GM23338 (cell line): ENCODE measurements around the gene PNLIPRP2.

Source experiments
- CREB1 ChIP-seq: fragments of 250-450 bp; sonication (Bioruptor Pico); IDR thresholded peaks from 2 replicates; pipeline ENCODE4 v1.5.0; 2020; ENCODE audit warnings: low read depth, mild to moderate bottlenecking, moderate library complexity
- CTCF ChIP-seq, 2 experiments: fragments of 200-600 bp in 1 of 2; sonication (generic) in 1 of 2; conservative IDR thresholded peaks; 2 replicates each; pipeline versions ENCODE4 v1.5.1 to v1.6.1; 2016 to 2017; ENCODE audit warnings: antibody characterized with exemption in 2 of 2, low read depth in 2 of 2, mild to moderate bottlenecking in 2 of 2, moderate library complexity in 1 of 2
- ETS1 ChIP-seq: IDR thresholded peaks from 2 replicates; pipeline ENCODE4 v1.6.1; 2016; ENCODE audit warnings: antibody characterized with exemption
- EZH2 ChIP-seq: fragments of 200-600 bp; sonication (generic); IDR thresholded peaks from one replicate; pipeline ENCODE4 v1.8.0; 2017; ENCODE audit warnings: antibody characterized with exemption, mild to moderate bottlenecking, low read depth; ENCODE audit not compliant: unreplicated experiment
- EZH2phosphoT487 ChIP-seq: fragments of 200-600 bp; sonication (generic); IDR thresholded peaks from one replicate; pipeline ENCODE4 v1.8.1; 2018; ENCODE audit warnings: antibody characterized with exemption; ENCODE audit not compliant: unreplicated experiment
- JUNB ChIP-seq: IDR thresholded peaks from one replicate; pipeline ENCODE4 v1.6.1; 2016; ENCODE audit warnings: antibody characterized with exemption; ENCODE audit not compliant: unreplicated experiment
- POLR2AphosphoS5 ChIP-seq: IDR thresholded peaks from 2 replicates; pipeline ENCODE4 v1.6.1; 2016; ENCODE audit warnings: antibody characterized with exemption, low read depth
- REST ChIP-seq: IDR thresholded peaks from one replicate; pipeline ENCODE4 v1.6.1; 2018; ENCODE audit warnings: antibody characterized with exemption; ENCODE audit not compliant: unreplicated experiment
- STAT1 ChIP-seq: IDR thresholded peaks from one replicate; pipeline ENCODE4 v1.6.1; 2016; ENCODE audit warnings: antibody characterized with exemption; ENCODE audit not compliant: unreplicated experiment

- TF ChIP-seq CTCF (conservative IDR thresholded peaks at IDR 0.05; ENCODE audit: low read depth in 2 of 2) = no peak
- no peak for TF ChIP-seq EZH2
- TF ChIP-seq REST = no peak
- no peak for TF ChIP-seq POLR2AphosphoS5
- no peak for TF ChIP-seq EZH2phosphoT487
- TF ChIP-seq STAT1 = no peak
- TF ChIP-seq ETS1 = no peak
- TF ChIP-seq JUNB = no peak
- TF ChIP-seq CREB1 (CRISPR knock-in tag) = no peak
These were observed 35.3 kb downstream of the PNLIPRP2 start for GRCh38 chr10:116656044-116656443.
